Ishikawa (cell line): ENCODE results near the gene EIF2S1.

Source experiments
- CEBPB ChIP-seq: IDR thresholded peaks from 2 replicates; pipeline ENCODE4 v1.6.1; 2012
- CREB1 ChIP-seq: IDR thresholded peaks from 2 replicates; pipeline ENCODE4 v1.6.1; 2012; ENCODE audit warnings: low read depth
- EGR1 ChIP-seq: IDR thresholded peaks from 2 replicates; pipeline ENCODE4 v1.6.1; 2012
- EP300 ChIP-seq: IDR thresholded peaks from 2 replicates; pipeline ENCODE4 v1.6.1; 2012; ENCODE audit warnings: borderline replicate concordance
- FOXM1 ChIP-seq: IDR thresholded peaks from 2 replicates; pipeline ENCODE4 v1.6.1; 2012; ENCODE audit warnings: low read depth, borderline replicate concordance
- MAX ChIP-seq: IDR thresholded peaks from 2 replicates; pipeline ENCODE4 v1.6.1; 2012
- NFIC ChIP-seq: IDR thresholded peaks from 2 replicates; pipeline ENCODE4 v1.6.1; 2012
- RAD21 ChIP-seq: IDR thresholded peaks from 2 replicates; pipeline ENCODE4 v1.6.1; 2012; ENCODE audit warnings: low read depth
- TAF1 ChIP-seq: IDR thresholded peaks from 2 replicates; pipeline ENCODE4 v1.6.1; 2012; ENCODE audit warnings: low read depth, mild to moderate bottlenecking
- TCF12 ChIP-seq: IDR thresholded peaks from 2 replicates; pipeline ENCODE4 v1.6.1; 2012; ENCODE audit warnings: low read depth
- TEAD4 ChIP-seq: IDR thresholded peaks from 2 replicates; pipeline ENCODE4 v1.6.1; 2012
- USF1 ChIP-seq: IDR thresholded peaks from 2 replicates; pipeline ENCODE4 v1.6.1; 2012
- YY1 ChIP-seq: IDR thresholded peaks from 2 replicates; pipeline ENCODE4 v1.6.1; 2012; ENCODE audit warnings: low read depth
- ZBTB7A ChIP-seq: IDR thresholded peaks from 2 replicates; pipeline ENCODE4 v1.6.1; 2012; ENCODE audit warnings: low read depth
- TF ChIP-seq, protein P1 (sequence below): IDR thresholded peaks from 2 replicates; pipeline ENCODE4 v1.6.1; 2012; ENCODE audit warnings: low read depth, mild to moderate bottlenecking

Gene EIF2S1

GRCh38 chr14:67424539-67424938 is 64.4 kb downstream of the EIF2S1 start:
- TF ChIP-seq CREB1 (no peak), NFIC (no peak), USF1 (no peak), EP300 (no peak), ZBTB7A (no peak), CEBPB (no peak), MAX (no peak), FOXM1 (no peak), RAD21 (no peak), TEAD4 (no peak), YY1 (no peak)
- TF ChIP-seq, protein P1, sequence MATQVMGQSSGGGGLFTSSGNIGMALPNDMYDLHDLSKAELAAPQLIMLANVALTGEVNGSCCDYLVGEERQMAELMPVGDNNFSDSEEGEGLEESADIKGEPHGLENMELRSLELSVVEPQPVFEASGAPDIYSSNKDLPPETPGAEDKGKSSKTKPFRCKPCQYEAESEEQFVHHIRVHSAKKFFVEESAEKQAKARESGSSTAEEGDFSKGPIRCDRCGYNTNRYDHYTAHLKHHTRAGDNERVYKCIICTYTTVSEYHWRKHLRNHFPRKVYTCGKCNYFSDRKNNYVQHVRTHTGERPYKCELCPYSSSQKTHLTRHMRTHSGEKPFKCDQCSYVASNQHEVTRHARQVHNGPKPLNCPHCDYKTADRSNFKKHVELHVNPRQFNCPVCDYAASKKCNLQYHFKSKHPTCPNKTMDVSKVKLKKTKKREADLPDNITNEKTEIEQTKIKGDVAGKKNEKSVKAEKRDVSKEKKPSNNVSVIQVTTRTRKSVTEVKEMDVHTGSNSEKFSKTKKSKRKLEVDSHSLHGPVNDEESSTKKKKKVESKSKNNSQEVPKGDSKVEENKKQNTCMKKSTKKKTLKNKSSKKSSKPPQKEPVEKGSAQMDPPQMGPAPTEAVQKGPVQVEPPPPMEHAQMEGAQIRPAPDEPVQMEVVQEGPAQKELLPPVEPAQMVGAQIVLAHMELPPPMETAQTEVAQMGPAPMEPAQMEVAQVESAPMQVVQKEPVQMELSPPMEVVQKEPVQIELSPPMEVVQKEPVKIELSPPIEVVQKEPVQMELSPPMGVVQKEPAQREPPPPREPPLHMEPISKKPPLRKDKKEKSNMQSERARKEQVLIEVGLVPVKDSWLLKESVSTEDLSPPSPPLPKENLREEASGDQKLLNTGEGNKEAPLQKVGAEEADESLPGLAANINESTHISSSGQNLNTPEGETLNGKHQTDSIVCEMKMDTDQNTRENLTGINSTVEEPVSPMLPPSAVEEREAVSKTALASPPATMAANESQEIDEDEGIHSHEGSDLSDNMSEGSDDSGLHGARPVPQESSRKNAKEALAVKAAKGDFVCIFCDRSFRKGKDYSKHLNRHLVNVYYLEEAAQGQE, result no peak

GRCh38 chr14:67425608-67426007 is 65.5 kb downstream of the EIF2S1 start:
- TF ChIP-seq USF1, result no peak
- no peak for TF ChIP-seq FOXM1
- no peak for TF ChIP-seq TAF1
- TF ChIP-seq NFIC, result no peak
- TF ChIP-seq, protein P1, result no peak
- TF ChIP-seq ZBTB7A, result no peak
- TF ChIP-seq TEAD4, result no peak
- no peak for TF ChIP-seq YY1
- no peak for TF ChIP-seq EGR1
- no peak for TF ChIP-seq EP300
- TF ChIP-seq TCF12, result no peak
- TF ChIP-seq CEBPB, result no peak
- TF ChIP-seq RAD21, result no peak
- no peak for TF ChIP-seq MAX
- TF ChIP-seq CREB1, result no peak

- TF ChIP-seq NFIC (no peak), TCF12 (no peak), TAF1 (no peak), RAD21 (no peak), CREB1 (no peak), USF1 (no peak), YY1 (no peak), TEAD4 (no peak), CEBPB (no peak), MAX (no peak), EP300 (no peak), FOXM1 (no peak), EGR1 (no peak), ZBTB7A (no peak)
- TF ChIP-seq, protein P1, result no peak
Measured at GRCh38 chr14:67426161-67426560, 66.0 kb downstream of the EIF2S1 start.
